ENCODE measurements around the gene CDCA3.
A peak's percentile ranks its signal among the peaks of the same experiment; 100 is the strongest.

- TF ChIP-seq, protein P1, sequence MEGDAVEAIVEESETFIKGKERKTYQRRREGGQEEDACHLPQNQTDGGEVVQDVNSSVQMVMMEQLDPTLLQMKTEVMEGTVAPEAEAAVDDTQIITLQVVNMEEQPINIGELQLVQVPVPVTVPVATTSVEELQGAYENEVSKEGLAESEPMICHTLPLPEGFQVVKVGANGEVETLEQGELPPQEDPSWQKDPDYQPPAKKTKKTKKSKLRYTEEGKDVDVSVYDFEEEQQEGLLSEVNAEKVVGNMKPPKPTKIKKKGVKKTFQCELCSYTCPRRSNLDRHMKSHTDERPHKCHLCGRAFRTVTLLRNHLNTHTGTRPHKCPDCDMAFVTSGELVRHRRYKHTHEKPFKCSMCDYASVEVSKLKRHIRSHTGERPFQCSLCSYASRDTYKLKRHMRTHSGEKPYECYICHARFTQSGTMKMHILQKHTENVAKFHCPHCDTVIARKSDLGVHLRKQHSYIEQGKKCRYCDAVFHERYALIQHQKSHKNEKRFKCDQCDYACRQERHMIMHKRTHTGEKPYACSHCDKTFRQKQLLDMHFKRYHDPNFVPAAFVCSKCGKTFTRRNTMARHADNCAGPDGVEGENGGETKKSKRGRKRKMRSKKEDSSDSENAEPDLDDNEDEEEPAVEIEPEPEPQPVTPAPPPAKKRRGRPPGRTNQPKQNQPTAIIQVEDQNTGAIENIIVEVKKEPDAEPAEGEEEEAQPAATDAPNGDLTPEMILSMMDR (IDR thresholded peaks at IDR 0.05), result peak; percentile 82 to 89
- TF ChIP-seq POLR2A (IDR thresholded peaks at IDR 0.05), result no peak
- TF ChIP-seq POLR2AphosphoS5 (IDR thresholded peaks at IDR 0.05), result no peak
Observed at GRCh38 chr12:6869049-6870021, 18.2 kb upstream of the CDCA3 start.

All from suprapubic skin (tissue), 4 donors.